LNCaP clone FGC (cell line): ENCODE measurements around the gene LYRM4.

Source experiments
- DNase-seq: peaks from one replicate; pipeline ENCODE4 v3.0.0-alpha.2; 2011; ENCODE audit warnings: low read depth
- H3K4me3 ChIP-seq: 2 replicates; pipeline ENCODE4 v1.5.1; 2011; ENCODE audit warnings: mild to moderate bottlenecking, low read depth, low read length, control low read depth
- TF ChIP-seq, protein P1 (sequence below): IDR thresholded peaks from 2 replicates; pipeline ENCODE4 v1.5.1; 2012; ENCODE audit warnings: mild to moderate bottlenecking; ENCODE audit not compliant: control insufficient read depth, insufficient read depth; ENCODE audit errors: extremely low read depth

LYRM4 gene

DNA sequence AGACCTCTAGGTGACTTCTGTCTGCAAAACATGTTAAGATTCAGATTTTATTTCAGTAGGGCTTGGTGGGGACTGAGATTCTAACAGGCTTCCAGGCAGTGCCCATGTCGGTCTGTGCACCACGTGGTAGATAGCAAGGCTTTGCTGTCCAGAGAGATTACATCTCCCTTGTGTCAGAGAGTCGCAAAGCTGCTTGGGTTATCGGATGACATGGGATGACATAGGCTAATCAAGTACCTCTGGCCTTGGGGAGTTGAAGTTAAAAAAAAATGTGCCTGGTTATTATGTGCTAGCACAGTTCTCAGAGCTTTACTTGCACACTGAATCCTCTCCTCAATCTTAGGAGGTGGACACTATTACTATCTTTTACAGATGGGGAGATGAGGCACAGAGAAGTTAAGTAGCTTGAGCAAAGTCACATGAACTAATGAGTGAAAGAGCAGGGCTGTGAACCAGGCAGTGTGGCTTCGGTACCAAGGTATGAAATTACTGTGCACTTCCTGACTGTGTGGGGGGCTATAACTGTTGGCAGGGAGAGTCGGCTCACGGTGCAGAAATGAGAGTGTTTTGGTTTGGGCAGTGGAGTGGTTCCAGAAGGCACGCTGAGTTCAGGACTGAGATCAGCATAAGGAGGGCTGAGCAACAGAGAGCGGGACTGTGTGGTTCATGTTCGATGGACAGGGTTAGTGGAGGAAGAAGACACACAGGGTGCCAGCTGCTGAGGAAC is 41.6 kb upstream of the LYRM4 start:
- TF ChIP-seq, protein P1, sequence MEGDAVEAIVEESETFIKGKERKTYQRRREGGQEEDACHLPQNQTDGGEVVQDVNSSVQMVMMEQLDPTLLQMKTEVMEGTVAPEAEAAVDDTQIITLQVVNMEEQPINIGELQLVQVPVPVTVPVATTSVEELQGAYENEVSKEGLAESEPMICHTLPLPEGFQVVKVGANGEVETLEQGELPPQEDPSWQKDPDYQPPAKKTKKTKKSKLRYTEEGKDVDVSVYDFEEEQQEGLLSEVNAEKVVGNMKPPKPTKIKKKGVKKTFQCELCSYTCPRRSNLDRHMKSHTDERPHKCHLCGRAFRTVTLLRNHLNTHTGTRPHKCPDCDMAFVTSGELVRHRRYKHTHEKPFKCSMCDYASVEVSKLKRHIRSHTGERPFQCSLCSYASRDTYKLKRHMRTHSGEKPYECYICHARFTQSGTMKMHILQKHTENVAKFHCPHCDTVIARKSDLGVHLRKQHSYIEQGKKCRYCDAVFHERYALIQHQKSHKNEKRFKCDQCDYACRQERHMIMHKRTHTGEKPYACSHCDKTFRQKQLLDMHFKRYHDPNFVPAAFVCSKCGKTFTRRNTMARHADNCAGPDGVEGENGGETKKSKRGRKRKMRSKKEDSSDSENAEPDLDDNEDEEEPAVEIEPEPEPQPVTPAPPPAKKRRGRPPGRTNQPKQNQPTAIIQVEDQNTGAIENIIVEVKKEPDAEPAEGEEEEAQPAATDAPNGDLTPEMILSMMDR = no peak
- H3K4me3 ChIP-seq = no peak overlapping the region; the same call in 1 of the 2 replicates
- no peak for DNase-seq

GRCh38 chr6:5300206-5300764 is 39.5 kb upstream of the LYRM4 start:
- TF ChIP-seq, protein P1 = no peak
- no peak overlapping the region for H3K4me3 ChIP-seq
- no peak for DNase-seq

GRCh38 chr6:5295623-5296022 is 34.9 kb upstream of the LYRM4 start:
- no peak for DNase-seq

DNA sequence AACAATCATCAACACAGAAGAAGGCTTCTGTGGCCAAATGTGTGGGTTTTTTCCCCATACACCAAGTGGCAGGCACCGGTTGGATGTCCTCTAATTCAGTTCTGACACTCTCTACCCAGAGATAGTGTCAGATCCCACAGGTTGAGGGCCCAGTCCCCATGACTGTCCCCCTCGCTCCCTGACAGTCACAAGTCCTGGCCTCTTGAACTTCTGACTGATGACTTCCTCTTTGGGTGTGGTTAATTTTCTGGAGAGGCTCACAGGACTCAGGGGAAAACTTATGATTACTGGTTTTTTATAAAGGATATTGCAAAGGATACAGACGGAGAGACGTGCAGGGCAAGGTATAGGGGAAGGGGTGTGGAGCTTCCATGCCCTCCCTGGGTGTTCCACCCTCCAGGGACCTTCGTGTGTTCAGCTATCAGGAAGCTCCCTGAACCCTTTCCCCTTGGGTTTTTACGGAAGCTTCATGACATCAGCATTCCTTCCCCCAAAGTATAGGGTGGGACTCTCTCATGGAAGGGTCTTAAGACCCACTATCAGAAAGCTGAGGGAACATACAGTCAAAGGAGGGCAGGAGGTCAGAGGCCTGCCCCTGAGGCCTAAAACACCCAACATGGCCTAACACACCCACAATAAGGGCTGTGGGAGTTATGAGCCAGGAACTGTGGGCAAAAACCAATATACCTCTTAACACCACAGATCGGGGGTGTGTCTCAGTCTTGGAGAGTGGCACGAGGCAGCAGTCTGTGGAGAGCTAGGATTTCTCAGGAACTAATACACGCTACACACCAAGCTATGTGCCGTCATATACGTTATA is 33.9 kb upstream of the LYRM4 start:
- H3K4me3 ChIP-seq = no peak overlapping the region
- TF ChIP-seq, protein P1 = no peak
- no peak for DNase-seq

More at GRCh38 chr6:5295623-5296022, 34.9 kb upstream of the LYRM4 start:
- no peak overlapping the region for H3K4me3 ChIP-seq
- TF ChIP-seq, protein P1 = no peak

GRCh38 chr6:5293692-5294091 is 32.9 kb upstream of the LYRM4 start:
- H3K4me3 ChIP-seq = no peak overlapping the region
- DNase-seq = no peak
- TF ChIP-seq, protein P1 = no peak

- no peak overlapping the region for H3K4me3 ChIP-seq
- TF ChIP-seq, protein P1 = no peak
- DNase-seq = no peak
Measured at GRCh38 chr6:5292154-5292553, 31.4 kb upstream of the LYRM4 start.
